Panc1 (cell line): Measurements from ENCODE around the gene SRGAP3. TPM values are rescaled to one million over a fixed set of nuclear protein-coding genes. Genes with fewer than 3 reads are reported as not detected.

Experiments
- ATAC-seq: fragments of 200-7000 bp; cut with Tn5 transposase; 2 replicates; pipeline ENCODE4 v1.9.1; 2020; ENCODE audit warnings: mild to moderate bottlenecking, moderate library complexity
- BruUV-seq: library from RNA; stranded (reverse); fragments of 400-500 nt; replicated peaks from 2 replicates; lab custom pipeline; 2021; lab: Mats Ljungman, UMichigan
- CTCF ChIA-PET: fragments of 300-600 bp; sonication (Branson Sonifier 250); formaldehyde crosslinking; loops from one replicate; lab custom pipeline; 2022; ENCODE audit warnings: antibody characterized with exemption; lab: Charles Lee
- POLR2A ChIA-PET: fragments of 300-600 bp; sonication (Branson Sonifier 250); formaldehyde crosslinking; loops from one replicate; lab custom pipeline; 2022; ENCODE audit warnings: antibody characterized with exemption; lab: Charles Lee
- DNase-seq: peaks from one replicate; pipeline ENCODE4 v3.0.0-alpha.2; 2010; ENCODE audit warnings: low read depth, low spot score
- H3K27ac ChIP-seq: 2 replicates; pipeline ENCODE4 v1.5.1; 2011; ENCODE audit warnings: mild to moderate bottlenecking, low read length, inconsistent platforms
- H3K27me3 ChIP-seq: fragments of 200-500 bp; sonication (Bioruptor generic); 2 replicates; pipeline ENCODE4 v1.6.0; 2014; ENCODE audit warnings: low read length, inconsistent platforms; ENCODE audit not compliant: control insufficient read depth, insufficient read depth
- H3K36me3 ChIP-seq: fragments of 200-500 bp; sonication (Bioruptor generic); 2 replicates; pipeline ENCODE4 v1.5.1; 2014; ENCODE audit warnings: inconsistent platforms, mild to moderate bottlenecking, low read length, moderate library complexity; ENCODE audit not compliant: control insufficient read depth, insufficient read depth
- H3K4me1 ChIP-seq: 2 replicates; pipeline ENCODE4 v1.5.1; 2011; ENCODE audit warnings: inconsistent platforms, mild to moderate bottlenecking, low read length, moderate library complexity; ENCODE audit not compliant: control insufficient read depth, insufficient read depth
- H3K4me3 ChIP-seq, 2 experiments: 2 replicates each; pipeline ENCODE4 v1.5.1; 2011 to 2012; ENCODE audit warnings: low read depth in 2 of 2, low read length in 2 of 2, mild to moderate bottlenecking in 2 of 2, inconsistent platforms in 1 of 2, moderate library complexity in 1 of 2
- H3K9me3 ChIP-seq: fragments of 200-500 bp; sonication (Bioruptor generic); 2 replicates; pipeline ENCODE4 v1.5.1; 2014; ENCODE audit warnings: low read depth, mild to moderate bottlenecking, inconsistent platforms, low read length, moderate library complexity; ENCODE audit not compliant: control insufficient read depth, insufficient read depth
- POLR2AphosphoS5 ChIP-seq: IDR thresholded peaks from 2 replicates; pipeline ENCODE4 v1.6.1; 2012; ENCODE audit warnings: mild to moderate bottlenecking, low read depth, low read length, moderate library complexity
- REST ChIP-seq, 2 experiments: IDR thresholded peaks; 2 replicates each; pipeline ENCODE4 v1.6.1; 2011 to 2012; ENCODE audit warnings: low read depth in 2 of 2, control low read depth in 1 of 2, low read length in 1 of 2, mild to moderate bottlenecking in 1 of 2, moderate library complexity in 1 of 2; ENCODE audit not compliant: insufficient read depth in 1 of 2
- SIN3A ChIP-seq: IDR thresholded peaks from 2 replicates; pipeline ENCODE4 v1.6.1; 2012; ENCODE audit warnings: low read depth, mild to moderate bottlenecking, low read length, moderate library complexity, borderline replicate concordance; ENCODE audit not compliant: insufficient read depth
- TCF7L2 ChIP-seq: IDR thresholded peaks from 2 replicates; pipeline ENCODE4 v1.6.1; 2011; ENCODE audit warnings: mild to moderate bottlenecking, low read depth, low read length, inconsistent platforms
- in situ Hi-C: cut with HindIII; loops from 2 replicates; pipeline ENCODE4 v1.10.0; 2016; ENCODE audit warnings: low sequenced_read_pairs, low pct_unique_long_range_greater_than_20kb
- intact Hi-C: fragments of 100-400 bp; cut with micrococcal nuclease; formaldehyde crosslinking; loops from one replicate; pipeline ENCODE4 v1.10.0; 2022; ENCODE audit not compliant: unreplicated experiment
- total RNA-seq: library from RNA; stranded (reverse); gene quantifications from one replicate; pipeline ENCODE4 v1.2.1, GENCODE V29; 2021; ENCODE audit not compliant: unreplicated experiment
- TF ChIP-seq, protein P1 (sequence below): fragments of 450-650 bp; IDR thresholded peaks from 2 replicates; pipeline ENCODE4 v1.5.1; 2017; ENCODE audit warnings: mild to moderate bottlenecking

SRGAP3 gene
- total RNA-seq, 1 experiment from 2014 or later: 0.82 TPM

GRCh38 chr3:9108876-9109567, 140.4 kb downstream of the SRGAP3 start:
- TF ChIP-seq SIN3A: no peak
- Histone ChIP-seq H3K27me3 (no peaks in the 10 kb centered on the region), H3K36me3 (no peaks in the 10 kb centered on the region), H3K27ac (no peak overlapping the region), H3K4me3 (no peak overlapping the region), H3K4me1 (no peaks in the 10 kb centered on the region), H3K9me3 (no peaks in the 10 kb centered on the region)
- no TSS peak for BruUV-seq
- CTCF ChIA-PET: no interaction called here
- intact Hi-C loops (no loop called here), in situ Hi-C loops (no loop called here)
- no peak for ATAC-seq
- POLR2A ChIA-PET: no interaction called here
- no peak for DNase-seq

DNA sequence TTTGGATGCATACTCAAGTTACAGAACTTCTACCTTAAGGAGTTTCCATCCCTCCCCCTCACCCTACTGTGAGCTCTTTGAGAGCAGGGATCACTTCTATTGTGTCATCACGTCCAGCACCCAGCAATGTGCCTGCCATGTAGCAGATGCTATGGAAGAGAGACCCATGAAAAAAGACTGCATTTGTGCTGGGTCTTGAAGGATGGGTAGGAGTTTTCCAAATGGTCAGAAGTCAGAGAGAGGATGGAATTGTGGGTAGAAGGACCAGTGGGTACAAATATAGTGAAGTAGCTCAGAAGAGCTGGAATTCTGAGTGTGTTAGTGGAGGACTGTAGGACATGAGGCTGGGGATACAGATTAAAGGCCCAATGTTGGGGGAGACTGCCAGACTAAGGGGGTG, 141.7 kb downstream of the SRGAP3 start:
- CTCF ChIA-PET: interaction anchor here (0.5 kb wide), 1 partner anchor 655 kb away, joined by 5 read pairs; no protein-coding TSS in a partner anchor
- TF ChIP-seq REST (IDR thresholded peaks at IDR 0.05; ENCODE audit: insufficient read depth in 1 of 2, low read depth in 2 of 2, low read length in 1 of 2) (no peak), SIN3A (no peak)
- TF ChIP-seq, protein P1, sequence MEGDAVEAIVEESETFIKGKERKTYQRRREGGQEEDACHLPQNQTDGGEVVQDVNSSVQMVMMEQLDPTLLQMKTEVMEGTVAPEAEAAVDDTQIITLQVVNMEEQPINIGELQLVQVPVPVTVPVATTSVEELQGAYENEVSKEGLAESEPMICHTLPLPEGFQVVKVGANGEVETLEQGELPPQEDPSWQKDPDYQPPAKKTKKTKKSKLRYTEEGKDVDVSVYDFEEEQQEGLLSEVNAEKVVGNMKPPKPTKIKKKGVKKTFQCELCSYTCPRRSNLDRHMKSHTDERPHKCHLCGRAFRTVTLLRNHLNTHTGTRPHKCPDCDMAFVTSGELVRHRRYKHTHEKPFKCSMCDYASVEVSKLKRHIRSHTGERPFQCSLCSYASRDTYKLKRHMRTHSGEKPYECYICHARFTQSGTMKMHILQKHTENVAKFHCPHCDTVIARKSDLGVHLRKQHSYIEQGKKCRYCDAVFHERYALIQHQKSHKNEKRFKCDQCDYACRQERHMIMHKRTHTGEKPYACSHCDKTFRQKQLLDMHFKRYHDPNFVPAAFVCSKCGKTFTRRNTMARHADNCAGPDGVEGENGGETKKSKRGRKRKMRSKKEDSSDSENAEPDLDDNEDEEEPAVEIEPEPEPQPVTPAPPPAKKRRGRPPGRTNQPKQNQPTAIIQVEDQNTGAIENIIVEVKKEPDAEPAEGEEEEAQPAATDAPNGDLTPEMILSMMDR: no peak
- in situ Hi-C loops: no loop called here
- no peaks in the 10 kb centered on the region for H3K9me3 ChIP-seq
- DNase-seq: no peak
- H3K36me3 ChIP-seq: no peaks in the 10 kb centered on the region
- no peak overlapping the region for H3K27ac ChIP-seq
- no peaks in the 10 kb centered on the region for H3K4me1 ChIP-seq
- no TSS peak for BruUV-seq
- no peaks in the 10 kb centered on the region for H3K27me3 ChIP-seq
- no peak for ATAC-seq
- POLR2A ChIA-PET: interaction anchor here (0.6 kb wide), 1 partner anchor 261 kb away, joined by 13 read pairs; no protein-coding TSS in a partner anchor
- H3K4me3 ChIP-seq: no peak overlapping the region
- intact Hi-C loops: no loop called here

DNA sequence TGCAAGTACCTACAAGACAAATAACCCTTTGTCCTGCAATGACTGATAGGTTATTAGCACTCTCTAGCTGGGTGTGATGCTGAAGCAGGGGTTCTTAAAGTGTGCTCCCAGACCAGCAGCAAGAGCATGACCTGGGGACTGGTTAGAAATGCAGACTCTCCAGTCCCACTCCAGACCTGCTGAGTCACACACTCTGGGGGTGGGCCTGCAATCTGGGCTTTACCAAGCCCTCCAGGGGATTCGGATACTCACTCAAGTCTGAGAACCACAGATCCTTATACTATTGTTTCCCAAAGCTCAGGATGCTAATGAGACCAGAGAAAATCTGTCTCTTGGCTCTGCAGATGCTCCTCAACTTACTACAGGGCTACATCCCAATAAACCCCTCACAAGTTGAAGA, 144.0 kb downstream of the SRGAP3 start:
- H3K4me1 ChIP-seq: no peaks in the 10 kb centered on the region
- ATAC-seq (no peak), DNase-seq (no peak)
- CTCF ChIA-PET: no interaction called here
- POLR2A ChIA-PET: no interaction called here
- in situ Hi-C loops (no loop called here), intact Hi-C loops (no loop called here)
- H3K27me3 ChIP-seq: no peaks in the 10 kb centered on the region
- H3K27ac ChIP-seq: no peak overlapping the region
- TF ChIP-seq TCF7L2: no peak
- TF ChIP-seq REST (IDR thresholded peaks at IDR 0.05; ENCODE audit: insufficient read depth in 1 of 2, low read depth in 2 of 2, low read length in 1 of 2): no peak
- TF ChIP-seq POLR2AphosphoS5: no peak
- TF ChIP-seq, protein P1: no peak
- no peak for TF ChIP-seq SIN3A
- no peak overlapping the region for H3K4me3 ChIP-seq
- BruUV-seq: no TSS peak
- H3K36me3 ChIP-seq: no peaks in the 10 kb centered on the region
- H3K9me3 ChIP-seq: no peaks in the 10 kb centered on the region
